ENCODE data around the gene GALNT18.

- TF ChIP-seq EZH2 (IDR thresholded peaks at IDR 0.05; ENCODE audit: low read length), result no peak
- no peak for TF ChIP-seq CTCF (optimal IDR thresholded peaks at IDR 0.05 in 1 of 3, IDR thresholded peaks at IDR 0.05 in 1 of 3, conservative IDR thresholded peaks at IDR 0.05 in 1 of 3; ENCODE audit: extremely low read depth in 1 of 3, insufficient read depth in 2 of 3, low read length in 3 of 3)
Observed at GRCh38 chr11:11494348-11494747, 127.5 kb downstream of the GALNT18 start.

All from keratinocyte (primary cell).